K562 (cell line): ENCODE measurements around the gene PLOD1. TPM values are rescaled to one million over a fixed set of nuclear protein-coding genes. Genes with fewer than 3 reads are reported as not detected.

Experiments
- CHD4 ChIP-seq: fragments of 200-600 bp; sonication (generic); IDR thresholded peaks from 3 replicates; pipeline ENCODE4 v1.6.1; 2012; ENCODE audit warnings: low read depth, mild to moderate bottlenecking, mixed read lengths, low read length, inconsistent platforms; ENCODE audit not compliant: insufficient read depth, insufficient replicate concordance, poor library complexity, severe bottlenecking
- COPS2 ChIP-seq: fragments of 450-650 bp; conservative IDR thresholded peaks from 2 replicates; pipeline ENCODE4 v1.6.1; 2016; ENCODE audit warnings: mild to moderate bottlenecking, moderate library complexity
- CREBBP ChIP-seq: IDR thresholded peaks from one replicate; pipeline ENCODE4 v1.6.1; 2012; ENCODE audit warnings: low read depth, mild to moderate bottlenecking, control low read depth, inconsistent platforms, low read length
- CTBP1 ChIP-seq: fragments of 450-650 bp; IDR thresholded peaks from 2 replicates; pipeline ENCODE4 v1.6.1; 2016; ENCODE audit warnings: borderline replicate concordance
- ELF1 ChIP-seq: fragments of 200-800 bp; sonication (Bioruptor generic); IDR thresholded peaks from 2 replicates; pipeline ENCODE4 v1.6.1; 2016; ENCODE audit warnings: missing genetic modification characterization, missing compliant biosample characterization
- FOXM1 ChIP-seq, 2 experiments: fragments of 450-650 bp in 1 of 2; sonication (generic) in 1 of 2; formaldehyde crosslinking in 1 of 2; IDR thresholded peaks; 2 replicates each; pipeline versions ENCODE4 v1.6.1 to v1.9.0; 2017 to 2022; ENCODE audit warnings: low read depth in 2 of 2, mild to moderate bottlenecking in 2 of 2, missing genetic modification reagents in 1 of 2, moderate library complexity in 1 of 2
- NR3C1 ChIP-seq: sonication (generic); formaldehyde crosslinking; IDR thresholded peaks from 2 replicates; pipeline ENCODE4 v1.8.1; 2022; ENCODE audit warnings: missing genetic modification reagents
- RAD21 ChIP-seq, 2 experiments: fragments of 250-450 bp in 1 of 2; fragments of 450-650 bp in 1 of 2; sonication (Bioruptor Pico) in 1 of 2; formaldehyde crosslinking in 1 of 2; IDR thresholded peaks in 1 of 2; conservative IDR thresholded peaks in 1 of 2; 2 replicates each; pipeline versions ENCODE4 v1.4.0 to v1.8.0; 2020 to 2022; ENCODE audit warnings: mild to moderate bottlenecking in 2 of 2, moderate library complexity in 1 of 2
- STAG1 ChIP-seq: sonication (generic); formaldehyde crosslinking; IDR thresholded peaks from 2 replicates; pipeline ENCODE4 v1.5.0; 2020; ENCODE audit warnings: missing genetic modification reagents, borderline replicate concordance
- STAT5B ChIP-seq: fragments of 250-450 bp; sonication (Bioruptor Pico); IDR thresholded peaks from 2 replicates; pipeline ENCODE4 v1.8.0; 2021; ENCODE audit warnings: mild to moderate bottlenecking, inconsistent platforms
- U2AF1 ChIP-seq: fragments of 200-400 bp; formaldehyde crosslinking; optimal IDR thresholded peaks from 2 replicates; pipeline ENCODE3; 2017; ENCODE audit warnings: mild to moderate bottlenecking, low read depth, low read length, moderate library complexity
- ZBTB7A ChIP-seq: IDR thresholded peaks from 2 replicates; pipeline ENCODE4 v1.6.1; 2011; ENCODE audit warnings: low read depth, mild to moderate bottlenecking, low read length, moderate library complexity, borderline replicate concordance; ENCODE audit not compliant: control insufficient read depth
- ZNF263 ChIP-seq: sonication (generic); formaldehyde crosslinking; IDR thresholded peaks from 2 replicates; pipeline ENCODE4 v1.8.0; 2022; ENCODE audit warnings: mild to moderate bottlenecking, missing genetic modification reagents, borderline replicate concordance
- ZSCAN29 ChIP-seq: fragments of 450-650 bp; IDR thresholded peaks from 2 replicates; pipeline ENCODE4 v1.6.1; 2017
- polyA plus RNA-seq, 8 experiments: library from polyadenylated mRNA; depleted of rRNA in 4 of 8; stranded (reverse) in 5 of 8; unstranded in 3 of 8; fragments of >200 nt; fragmentation: Nextera tagmentation in 2 of 8; fragmentation: Illumina TruSeq in 1 of 8; extraction: Ambion mirVana in 2 of 8; extraction: Trizol in 1 of 8; gene quantifications; 2 replicates each; pipeline versions ENCODE4 v1.2.1 to v1.2.3, GENCODE V29; 2011 to 2014; ENCODE audit warnings: inconsistent platforms in 1 of 8, missing spikeins in 1 of 8
- total RNA-seq, 7 experiments: library from RNA; depleted of rRNA in 6 of 7; stranded (reverse); fragments of >200 nt in 6 of 7; fragmentation: Illumina TruSeq in 2 of 7; extraction: Trizol in 2 of 7; gene quantifications; 2 replicates each; pipeline versions ENCODE4 v1.2.1 to v1.2.3, GENCODE V29; 2011 to 2021; ENCODE audit warnings: low replicate concordance in 1 of 7
- TF ChIP-seq, protein P1 (sequence below): sonication (generic); IDR thresholded peaks from 2 replicates; pipeline ENCODE4 v1.6.1; 2016
- TF ChIP-seq, protein P2 (sequence below): fragments of 450-650 bp; formaldehyde crosslinking; IDR thresholded peaks from 2 replicates; pipeline ENCODE4 v1.4.0; 2020; ENCODE audit warnings: mild to moderate bottlenecking, moderate library complexity
- TF ChIP-seq, protein P3 (sequence below): fragments of 150-350 bp; IDR thresholded peaks from 2 replicates; pipeline ENCODE4 v1.6.1; 2014; ENCODE audit warnings: low read depth, mild to moderate bottlenecking, low read length, borderline replicate concordance
- TF ChIP-seq, protein P4 (sequence below): fragments of 200-400 bp; formaldehyde crosslinking; IDR thresholded peaks from 2 replicates; pipeline ENCODE4 v1.6.1; 2017; ENCODE audit warnings: mild to moderate bottlenecking, low read depth, low read length, moderate library complexity

Gene PLOD1
- total and polyA plus RNA-seq, 9 of the 15 experiments (the other 6 are each of a cell fraction or from before 2014, with no cell fraction given), result 16.6 to 90.8 (median 52.7) TPM

DNA sequence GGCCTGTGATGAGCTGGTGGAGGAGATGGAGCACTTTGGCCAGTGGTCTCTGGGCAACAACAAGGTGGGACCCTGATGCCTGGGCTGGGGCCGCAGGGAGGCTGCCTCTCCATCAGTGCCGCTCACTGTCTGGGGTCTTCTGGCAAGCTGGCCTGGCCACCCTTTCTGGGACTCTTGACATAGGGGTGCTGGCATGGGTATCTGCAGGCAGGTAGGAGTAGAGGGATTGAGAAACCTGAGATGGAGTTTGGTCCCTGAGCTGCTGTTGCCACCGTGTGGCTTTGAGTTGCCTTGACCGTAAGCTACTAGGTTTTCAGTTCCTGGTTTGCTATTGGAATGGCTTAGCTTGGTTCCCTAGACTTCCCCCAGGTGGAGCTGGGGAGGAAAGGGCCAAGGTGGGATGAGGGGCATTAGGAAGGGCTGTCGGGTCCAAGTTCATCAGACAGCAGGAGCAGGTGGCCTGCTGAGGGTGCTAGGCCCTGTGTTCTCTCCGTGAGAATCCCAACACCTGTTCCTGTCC lies 32.6 kb downstream of the PLOD1 start (continued):
- TF ChIP-seq ZBTB7A (peak; percentile 67; the same call in 1 of the 2 replicates), STAT5B (CRISPR knock-in tag) (no peak), FOXM1 (IDR thresholded peaks at IDR 0.05; ENCODE audit: low read depth) (no peak), FOXM1 (CRISPR knock-in tag; IDR thresholded peaks at IDR 0.05; ENCODE audit: low read depth) (0 out of 2 replicates have a peak, but pooled peaks have one; percentile 52), CREBBP (no peak), ZNF263 (peak; percentile 52; the same call in 1 of the 2 replicates), NR3C1 (CRISPR knock-in tag) (no peak), STAG1 (CRISPR knock-in tag) (peak; percentile 54; the same call in 1 of the 2 replicates), COPS2 (no peak), RAD21 (CRISPR knock-in tag; conservative IDR thresholded peaks at IDR 0.05 in 1 of 2, IDR thresholded peaks at IDR 0.05 in 1 of 2) (peak; percentile 67 to 91), ZSCAN29 (no peak), U2AF1 (no peak), CHD4 (no peak), CTBP1 (peak; percentile 42; the same call in 1 of the 2 replicates), ELF1 (tag) (peak; percentile 60)
- TF ChIP-seq, protein P1, sequence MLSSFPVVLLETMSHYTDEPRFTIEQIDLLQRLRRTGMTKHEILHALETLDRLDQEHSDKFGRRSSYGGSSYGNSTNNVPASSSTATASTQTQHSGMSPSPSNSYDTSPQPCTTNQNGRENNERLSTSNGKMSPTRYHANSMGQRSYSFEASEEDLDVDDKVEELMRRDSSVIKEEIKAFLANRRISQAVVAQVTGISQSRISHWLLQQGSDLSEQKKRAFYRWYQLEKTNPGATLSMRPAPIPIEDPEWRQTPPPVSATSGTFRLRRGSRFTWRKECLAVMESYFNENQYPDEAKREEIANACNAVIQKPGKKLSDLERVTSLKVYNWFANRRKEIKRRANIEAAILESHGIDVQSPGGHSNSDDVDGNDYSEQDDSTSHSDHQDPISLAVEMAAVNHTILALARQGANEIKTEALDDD, result peak; percentile 55; the same call in 1 of the 2 replicates
- TF ChIP-seq, protein P2, sequence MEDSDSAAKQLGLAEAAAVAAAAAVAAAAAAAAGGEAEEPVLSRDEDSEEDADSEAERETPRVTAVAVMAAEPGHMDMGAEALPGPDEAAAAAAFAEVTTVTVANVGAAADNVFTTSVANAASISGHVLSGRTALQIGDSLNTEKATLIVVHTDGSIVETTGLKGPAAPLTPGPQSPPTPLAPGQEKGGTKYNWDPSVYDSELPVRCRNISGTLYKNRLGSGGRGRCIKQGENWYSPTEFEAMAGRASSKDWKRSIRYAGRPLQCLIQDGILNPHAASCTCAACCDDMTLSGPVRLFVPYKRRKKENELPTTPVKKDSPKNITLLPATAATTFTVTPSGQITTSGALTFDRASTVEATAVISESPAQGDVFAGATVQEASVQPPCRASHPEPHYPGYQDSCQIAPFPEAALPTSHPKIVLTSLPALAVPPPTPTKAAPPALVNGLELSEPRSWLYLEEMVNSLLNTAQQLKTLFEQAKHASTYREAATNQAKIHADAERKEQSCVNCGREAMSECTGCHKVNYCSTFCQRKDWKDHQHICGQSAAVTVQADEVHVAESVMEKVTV, result peak; percentile 67
- TF ChIP-seq, protein P3, sequence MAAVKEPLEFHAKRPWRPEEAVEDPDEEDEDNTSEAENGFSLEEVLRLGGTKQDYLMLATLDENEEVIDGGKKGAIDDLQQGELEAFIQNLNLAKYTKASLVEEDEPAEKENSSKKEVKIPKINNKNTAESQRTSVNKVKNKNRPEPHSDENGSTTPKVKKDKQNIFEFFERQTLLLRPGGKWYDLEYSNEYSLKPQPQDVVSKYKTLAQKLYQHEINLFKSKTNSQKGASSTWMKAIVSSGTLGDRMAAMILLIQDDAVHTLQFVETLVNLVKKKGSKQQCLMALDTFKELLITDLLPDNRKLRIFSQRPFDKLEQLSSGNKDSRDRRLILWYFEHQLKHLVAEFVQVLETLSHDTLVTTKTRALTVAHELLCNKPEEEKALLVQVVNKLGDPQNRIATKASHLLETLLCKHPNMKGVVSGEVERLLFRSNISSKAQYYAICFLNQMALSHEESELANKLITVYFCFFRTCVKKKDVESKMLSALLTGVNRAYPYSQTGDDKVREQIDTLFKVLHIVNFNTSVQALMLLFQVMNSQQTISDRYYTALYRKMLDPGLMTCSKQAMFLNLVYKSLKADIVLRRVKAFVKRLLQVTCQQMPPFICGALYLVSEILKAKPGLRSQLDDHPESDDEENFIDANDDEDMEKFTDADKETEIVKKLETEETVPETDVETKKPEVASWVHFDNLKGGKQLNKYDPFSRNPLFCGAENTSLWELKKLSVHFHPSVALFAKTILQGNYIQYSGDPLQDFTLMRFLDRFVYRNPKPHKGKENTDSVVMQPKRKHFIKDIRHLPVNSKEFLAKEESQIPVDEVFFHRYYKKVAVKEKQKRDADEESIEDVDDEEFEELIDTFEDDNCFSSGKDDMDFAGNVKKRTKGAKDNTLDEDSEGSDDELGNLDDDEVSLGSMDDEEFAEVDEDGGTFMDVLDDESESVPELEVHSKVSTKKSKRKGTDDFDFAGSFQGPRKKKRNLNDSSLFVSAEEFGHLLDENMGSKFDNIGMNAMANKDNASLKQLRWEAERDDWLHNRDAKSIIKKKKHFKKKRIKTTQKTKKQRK, result no peak
- TF ChIP-seq, protein P4, sequence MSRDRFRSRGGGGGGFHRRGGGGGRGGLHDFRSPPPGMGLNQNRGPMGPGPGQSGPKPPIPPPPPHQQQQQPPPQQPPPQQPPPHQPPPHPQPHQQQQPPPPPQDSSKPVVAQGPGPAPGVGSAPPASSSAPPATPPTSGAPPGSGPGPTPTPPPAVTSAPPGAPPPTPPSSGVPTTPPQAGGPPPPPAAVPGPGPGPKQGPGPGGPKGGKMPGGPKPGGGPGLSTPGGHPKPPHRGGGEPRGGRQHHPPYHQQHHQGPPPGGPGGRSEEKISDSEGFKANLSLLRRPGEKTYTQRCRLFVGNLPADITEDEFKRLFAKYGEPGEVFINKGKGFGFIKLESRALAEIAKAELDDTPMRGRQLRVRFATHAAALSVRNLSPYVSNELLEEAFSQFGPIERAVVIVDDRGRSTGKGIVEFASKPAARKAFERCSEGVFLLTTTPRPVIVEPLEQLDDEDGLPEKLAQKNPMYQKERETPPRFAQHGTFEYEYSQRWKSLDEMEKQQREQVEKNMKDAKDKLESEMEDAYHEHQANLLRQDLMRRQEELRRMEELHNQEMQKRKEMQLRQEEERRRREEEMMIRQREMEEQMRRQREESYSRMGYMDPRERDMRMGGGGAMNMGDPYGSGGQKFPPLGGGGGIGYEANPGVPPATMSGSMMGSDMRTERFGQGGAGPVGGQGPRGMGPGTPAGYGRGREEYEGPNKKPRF, result no peak
